NB4 (cell line): ENCODE measurements around the gene KANSL3.

Source experiments
- MYC ChIP-seq: IDR thresholded peaks from 2 replicates; pipeline ENCODE4 v1.6.1; 2011; ENCODE audit warnings: low read depth, low read length
- POLR2A ChIP-seq: IDR thresholded peaks from 2 replicates; pipeline ENCODE4 v1.6.1; 2011; ENCODE audit warnings: mild to moderate bottlenecking; ENCODE audit not compliant: insufficient read length; ENCODE audit errors: extremely low read depth
- TF ChIP-seq, protein P1 (sequence below): IDR thresholded peaks from one replicate; pipeline ENCODE4 v1.5.1; 2012; ENCODE audit warnings: low read depth, low read length
- TF ChIP-seq, protein P2 (sequence below): IDR thresholded peaks from 2 replicates; pipeline ENCODE4 v1.6.1; 2011; ENCODE audit warnings: low read depth, low read length

DNA sequence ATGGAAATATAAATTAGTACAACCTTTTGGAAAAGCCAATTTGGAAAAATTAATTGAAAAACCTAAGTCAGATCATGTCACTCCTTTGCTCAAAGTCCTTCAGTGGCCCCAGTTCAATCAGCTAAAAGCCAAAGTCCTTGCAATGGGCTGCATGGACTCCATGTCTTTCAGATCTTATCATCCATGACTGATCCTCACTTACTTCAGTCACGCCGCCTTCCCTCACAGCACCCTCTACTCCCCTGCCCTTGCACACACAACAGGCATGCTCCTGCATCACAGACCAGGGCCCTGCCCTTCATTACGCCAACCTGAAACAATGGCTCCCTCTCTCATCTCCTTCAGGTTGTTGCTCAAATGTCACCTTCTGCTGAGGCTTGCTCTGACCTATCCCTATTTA, 15.6 kb downstream of the KANSL3 start:
- TF ChIP-seq POLR2A = no peak
- TF ChIP-seq, protein P1, sequence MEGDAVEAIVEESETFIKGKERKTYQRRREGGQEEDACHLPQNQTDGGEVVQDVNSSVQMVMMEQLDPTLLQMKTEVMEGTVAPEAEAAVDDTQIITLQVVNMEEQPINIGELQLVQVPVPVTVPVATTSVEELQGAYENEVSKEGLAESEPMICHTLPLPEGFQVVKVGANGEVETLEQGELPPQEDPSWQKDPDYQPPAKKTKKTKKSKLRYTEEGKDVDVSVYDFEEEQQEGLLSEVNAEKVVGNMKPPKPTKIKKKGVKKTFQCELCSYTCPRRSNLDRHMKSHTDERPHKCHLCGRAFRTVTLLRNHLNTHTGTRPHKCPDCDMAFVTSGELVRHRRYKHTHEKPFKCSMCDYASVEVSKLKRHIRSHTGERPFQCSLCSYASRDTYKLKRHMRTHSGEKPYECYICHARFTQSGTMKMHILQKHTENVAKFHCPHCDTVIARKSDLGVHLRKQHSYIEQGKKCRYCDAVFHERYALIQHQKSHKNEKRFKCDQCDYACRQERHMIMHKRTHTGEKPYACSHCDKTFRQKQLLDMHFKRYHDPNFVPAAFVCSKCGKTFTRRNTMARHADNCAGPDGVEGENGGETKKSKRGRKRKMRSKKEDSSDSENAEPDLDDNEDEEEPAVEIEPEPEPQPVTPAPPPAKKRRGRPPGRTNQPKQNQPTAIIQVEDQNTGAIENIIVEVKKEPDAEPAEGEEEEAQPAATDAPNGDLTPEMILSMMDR = no peak
- TF ChIP-seq MYC = no peak
- TF ChIP-seq, protein P2, sequence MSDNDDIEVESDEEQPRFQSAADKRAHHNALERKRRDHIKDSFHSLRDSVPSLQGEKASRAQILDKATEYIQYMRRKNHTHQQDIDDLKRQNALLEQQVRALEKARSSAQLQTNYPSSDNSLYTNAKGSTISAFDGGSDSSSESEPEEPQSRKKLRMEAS = no peak
